Urothelium cell line (cell line): Measurements from ENCODE around the gene ZFPL1.
"Not testable (repeated sequence)": the region's sequence is repeated elsewhere in the genome, so short reads cannot be mapped to it uniquely, and the experiment has no call there.

ENCODE experiments used
- DNase-seq: peaks from one replicate; pipeline ENCODE4 v3.0.0; 2011; ENCODE audit warnings: low spot score, mixed read lengths
- FAIRE-seq: peaks from 2 replicates; lab custom pipeline; 2011; peaks lifted over from hg19 to GRCh38; lab: Jason Lieb, UNC

Gene ZFPL1

GRCh38 chr11:65112546-65113360 lies 28.7 kb downstream of the ZFPL1 start:
- FAIRE-seq (no peak), DNase-seq (no peak)

- DNase-seq, result no peak
- no peak for FAIRE-seq
These were observed 29.3 kb downstream of the ZFPL1 start for GRCh38 chr11:65113361-65113756.

GRCh38 chr11:65113839-65114238 lies 29.8 kb downstream of the ZFPL1 start:
- DNase-seq (no peak), FAIRE-seq (no peak)

GRCh38 chr11:65114538-65115171 lies 30.6 kb downstream of the ZFPL1 start:
- FAIRE-seq, result no peak
- no peak for DNase-seq

- no peak for FAIRE-seq
- DNase-seq, result no peak
These were observed 31.5 kb downstream of the ZFPL1 start for GRCh38 chr11:65115361-65116082.

GRCh38 chr11:65116370-65117205 lies 32.6 kb downstream of the ZFPL1 start:
- DNase-seq (peak; percentile 26), FAIRE-seq (no peak)

GRCh38 chr11:65117206-65118096 lies 33.4 kb downstream of the ZFPL1 start, which contains the start of gene ZNHIT2:
Gene ZNHIT2, minus strand, starts transcription at chr11:65117701. Its CDS starts 48 bp downstream, at chr11:65117653.
- FAIRE-seq, result peak; percentile 73
- DNase-seq, result peak; percentile 97

- no peak for DNase-seq
- FAIRE-seq, result no peak
These were observed 34.2 kb downstream of the ZFPL1 start for GRCh38 chr11:65118097-65118837.

GRCh38 chr11:65118891-65119669 lies 35.1 kb downstream of the ZFPL1 start:
- DNase-seq, FAIRE-seq: not testable (repeated sequence)

GRCh38 chr11:65119670-65119995 lies 35.6 kb downstream of the ZFPL1 start:
- no peak for DNase-seq
- FAIRE-seq, result no peak

GRCh38 chr11:65120831-65121230 lies 36.8 kb downstream of the ZFPL1 start:
- no peak for FAIRE-seq
- no peak for DNase-seq

GRCh38 chr11:65121447-65121864 lies 37.4 kb downstream of the ZFPL1 start:
- no peak for DNase-seq

GRCh38 chr11:65121865-65122696 lies 38.1 kb downstream of the ZFPL1 start, which contains the start of the genes FAU and MRPL49:
Gene FAU, minus strand, starts transcription at chr11:65122134. Its CDS starts 321 bp downstream, at chr11:65121813.
Gene MRPL49, plus strand, starts transcription at chr11:65122321. Its CDS starts 26 bp downstream, at chr11:65122347.
- peak; percentile 94 for FAIRE-seq
- DNase-seq, result peak; percentile 98

More at GRCh38 chr11:65121447-65121864, 37.4 kb downstream of the ZFPL1 start:
- FAIRE-seq, result no peak

- FAIRE-seq, result no peak
- DNase-seq, result no peak
These were observed 40.6 kb downstream of the ZFPL1 start for GRCh38 chr11:65124480-65125196.

GRCh38 chr11:65125197-65126056 lies 41.4 kb downstream of the ZFPL1 start:
- FAIRE-seq, result no peak
- DNase-seq, result no peak
